Measurements from ENCODE around the gene PHKB. TPM values are rescaled to one million over a fixed set of nuclear protein-coding genes. Genes with fewer than 3 reads are reported as not detected.

PHKB gene
- total and polyA plus RNA-seq, 2 of the 8 experiments (the other 6 are each of a cell fraction or from before 2014, with no cell fraction given) = 18.6 to 38.3 TPM

GRCh38 chr16:47426806-47427205 is 34.3 kb upstream of the PHKB start:
- no peak for DNase-seq (ENCODE audit: low read depth in 1 of 2, low spot score in 2 of 2)
- Histone ChIP-seq H3K4ac (replicated peaks; ENCODE audit: insufficient read length, low read depth, low read length) (no peak overlapping the region), H3K4me3 (ENCODE audit: extremely low read depth in 1 of 4, insufficient read depth in 2 of 4, low read depth in 3 of 4, low read length in 4 of 4) (no peak overlapping the region), H4K5ac (ENCODE audit: insufficient read length, low read depth, low read length) (no peak overlapping the region), H3K36me3 (ENCODE audit: control insufficient read depth in 2 of 4, insufficient read depth in 4 of 4, low read length in 3 of 4) (peaks cover 0 to 12% (median 1%) of the 10 kb centered on the region in 4 experiments; a peak in 3 of 8 replicates), H3K18ac (ENCODE audit: extremely low read depth, low read length) (no peak overlapping the region), H3K79me2 (ENCODE audit: control insufficient read depth in 1 of 2, insufficient read depth in 2 of 2, low read length in 2 of 2) (no peaks in the 10 kb centered on the region), H4K20me1 (replicated peaks in 1 of 2; ENCODE audit: control insufficient read depth in 1 of 2, insufficient read depth in 2 of 2, low read length in 2 of 2) (no peaks in the 10 kb centered on the region), H3K4me1 (replicated peaks in 1 of 4; ENCODE audit: control insufficient read depth in 3 of 4, insufficient read depth in 4 of 4, low read length in 3 of 4) (peaks cover 0 to 9% (median 0%) of the 10 kb centered on the region in 4 experiments; a peak in 5 of 7 replicates), H2BK12ac (ENCODE audit: low read depth, low read length) (no peak overlapping the region), H4K8ac (ENCODE audit: extremely low read depth, insufficient read depth, low read length) (no peak overlapping the region), H2BK120ac (replicated peaks; ENCODE audit: low read depth, low read length) (no peak overlapping the region), H3K4me2 (ENCODE audit: insufficient read depth in 1 of 2, low read depth in 2 of 2, low read length in 2 of 2) (no peak overlapping the region), H3K27ac (ENCODE audit: low read depth, low read length) (no peak overlapping the region), H3K14ac (ENCODE audit: insufficient read length) (no peak overlapping the region), H2AFZ (ENCODE audit: low read length) (no peak overlapping the region), H3K9me3 (ENCODE audit: insufficient read depth in 2 of 2, low read depth in 1 of 2, low read length in 1 of 2) (peaks cover 4% of the 10 kb centered on the region in 2 experiments; a peak in 3 of 4 replicates), H3K9ac (replicated peaks in 1 of 4; ENCODE audit: extremely low read depth in 1 of 4, low read depth in 3 of 4, low read length in 3 of 4) (no peak overlapping the region), H2AK5ac (ENCODE audit: low read depth, low read length) (no peak overlapping the region), H3K79me1 (ENCODE audit: low read depth, low read length) (no peaks in the 10 kb centered on the region), H3K27me3 (replicated peaks in 1 of 4; ENCODE audit: control insufficient read depth in 3 of 4, extremely low read depth in 1 of 4, insufficient read depth in 3 of 4, low read length in 3 of 4) (no peaks in the 10 kb centered on the region), H2BK5ac (ENCODE audit: low read depth, low read length) (no peak overlapping the region), H2BK20ac (ENCODE audit: low read length) (no peak overlapping the region), H3K23me2 (ENCODE audit: low read depth, low read length) (no peaks in the 10 kb centered on the region), H3K56ac (replicated peaks; ENCODE audit: insufficient read length, low read depth, low read length) (no peak overlapping the region), H3K23ac (ENCODE audit: insufficient read length) (no peak overlapping the region), H2BK15ac (ENCODE audit: low read length) (no peak overlapping the region), H4K91ac (replicated peaks; ENCODE audit: insufficient read length, low read length) (no peak overlapping the region)
- no peak for FAIRE-seq
- ChIA-PET POLR2A (ENCODE audit: partially characterized antibody) (no interaction called here), CTCF (ENCODE audit: partially characterized antibody) (interaction anchor here (1.8 kb wide), 1 partner anchor 17 kb away, joined by 4 read pairs; no protein-coding TSS in a partner anchor)
- TF ChIP-seq NRF1 (IDR thresholded peaks at IDR 0.05; ENCODE audit: low read depth, low read length) (no peak), PHF8 (conservative IDR thresholded peaks at IDR 0.05; ENCODE audit: low read depth, low read length) (no peak), EGR1 (IDR thresholded peaks at IDR 0.05; ENCODE audit: borderline replicate concordance, low read depth, low read length) (no peak), CBX5 (IDR thresholded peaks at IDR 0.05; ENCODE audit: low read depth, low read length) (no peak), MAX (IDR thresholded peaks at IDR 0.05) (no peak), HDAC6 (IDR thresholded peaks at IDR 0.05; ENCODE audit: low read depth, low read length) (no peak), RBBP5 (IDR thresholded peaks at IDR 0.05; ENCODE audit: borderline replicate concordance, low read depth, low read length) (no peak), EP300 (IDR thresholded peaks at IDR 0.05; ENCODE audit: borderline replicate concordance in 1 of 2, low read depth in 2 of 2, low read length in 2 of 2) (no peak)
- WGBS, 2 experiments (ENCODE audit: extremely low coverage in 1 of 2, insufficient coverage in 1 of 2, insufficient read length in 1 of 2, insufficient replicate concordance in 2 of 2, low coverage in 1 of 2, low lambda C conversion rate in 2 of 2, missing lambda C conversion rate in 1 of 2) = 100% methylated on average over 1 of the region's 1 CpG; no CpG with 5 or more reads in 1 of the 2 experiments

All from H1 (cell line).